Ovary (tissue), 9 donors: ENCODE measurements around the gene ARHGAP4. TPM values are rescaled to one million over a fixed set of nuclear protein-coding genes. Genes with fewer than 3 reads are reported as not detected.

Source experiments
- DNase-seq, 5 donors: peaks; one replicate each; pipeline ENCODE4 v3.0.0-alpha.2; 2019 to 2020
- H3K27ac ChIP-seq, 2 donors: fragments of 200-600 bp; one replicate each; pipeline versions ENCODE4 v1.5.1 to v1.8.0; 2019 to 2022
- H3K27me3 ChIP-seq: fragments of 200-600 bp; one replicate; pipeline ENCODE4 v1.8.0; 2022
- H3K36me3 ChIP-seq: fragments of 200-600 bp; sonication (generic); one replicate; pipeline ENCODE4 v1.5.1; 2019
- H3K4me1 ChIP-seq: one replicate; pipeline ENCODE4 v1.8.1; 2013; ENCODE audit warnings: mild to moderate bottlenecking, moderate library complexity; ENCODE audit not compliant: insufficient read depth
- H3K4me3 ChIP-seq: fragments of 200-600 bp; sonication (generic); one replicate; pipeline ENCODE4 v1.5.1; 2017
- H3K9me3 ChIP-seq, 2 donors: fragments of 200-600 bp in 1 of 2; sonication (generic) in 1 of 2; one replicate each; pipeline versions ENCODE4 v1.5.1 to v1.8.1; 2013 to 2019; ENCODE audit warnings: mild to moderate bottlenecking in 1 of 2, moderate library complexity in 1 of 2
- EP300 ChIP-seq: sonication (generic); formaldehyde crosslinking; IDR thresholded peaks from one replicate; pipeline ENCODE4 v1.6.1; 2017; ENCODE audit warnings: antibody characterized with exemption
- POLR2A ChIP-seq: fragments of 450-650 bp; IDR thresholded peaks from one replicate; pipeline ENCODE4 v1.6.1; 2017; ENCODE audit warnings: antibody characterized with exemption, mild to moderate bottlenecking, moderate library complexity
- WGBS, 3 donors: extraction: QIAGEN DNeasy Blood & Tissue Kit in 1 of 3; methylation state at CpG; one replicate each; pipeline versions ENCODE4 v1.1.5 to v1.1.7; 2013 to 2017; 5-methylcytosine and 5-hydroxymethylcytosine counted together
- intact Hi-C, 4 donors: fragments of 100-400 bp; cut with DNase I; formaldehyde crosslinking; loops; one replicate each; pipeline versions ENCODE4 v1.11.0 to v1.15.1; 2022 to 2023
- polyA plus RNA-seq, 2 donors: library from polyadenylated mRNA; stranded (reverse); fragments of 200-250 nt in 1 of 2; fragments of 350-450 nt in 1 of 2; fragmentation: Illumina TruSeq in 1 of 2; extraction: RNeasy Lipid Tissue Mini Kit (QIAGEN cat#74804) in 1 of 2; gene quantifications; one replicate each; pipeline ENCODE4 v1.2.3, GENCODE V29; 2013 to 2014
- total RNA-seq, 7 donors: library from RNA; depleted of rRNA in 2 of 7; stranded (reverse); fragments of >200 nt in 2 of 7; fragmentation: NEBNext Ultra II Directional in 3 of 7; extraction: Animal tissue kit (Norgen Biotek cat#: 25700) in 3 of 7; gene quantifications; one replicate each; pipeline versions ENCODE4 v1.1.0 to v1.2.4, GENCODE V29; 2016 to 2023
- TF ChIP-seq, protein P1 (sequence below), 3 donors: fragments of 450-650 bp in 2 of 3; fragments of 200-600 bp in 1 of 3; IDR thresholded peaks; one replicate each; pipeline versions ENCODE4 v1.5.1 to v1.8.0; 2016 to 2022; ENCODE audit warnings: antibody characterized with exemption in 3 of 3, mild to moderate bottlenecking in 1 of 3
- donor health status: DM: no; HTN: no; CAD: no; lungs with moderate emphysema.
- donor health status: DM: no; HTN: no; CAD: no.
- donor health status: Bipolar disorder and iron deficiency.
- donor health status: DM: yes; HTN: yes; CAD: no.
- donor health status: DM: no; HTN: no; CAD: no.
- donor health status: DM: yes; HTN: yes; CAD: no.

ARHGAP4 gene
- total and polyA plus RNA-seq, 9 donors, result 1.2 to 22.3 (median 11.4) TPM

DNA sequence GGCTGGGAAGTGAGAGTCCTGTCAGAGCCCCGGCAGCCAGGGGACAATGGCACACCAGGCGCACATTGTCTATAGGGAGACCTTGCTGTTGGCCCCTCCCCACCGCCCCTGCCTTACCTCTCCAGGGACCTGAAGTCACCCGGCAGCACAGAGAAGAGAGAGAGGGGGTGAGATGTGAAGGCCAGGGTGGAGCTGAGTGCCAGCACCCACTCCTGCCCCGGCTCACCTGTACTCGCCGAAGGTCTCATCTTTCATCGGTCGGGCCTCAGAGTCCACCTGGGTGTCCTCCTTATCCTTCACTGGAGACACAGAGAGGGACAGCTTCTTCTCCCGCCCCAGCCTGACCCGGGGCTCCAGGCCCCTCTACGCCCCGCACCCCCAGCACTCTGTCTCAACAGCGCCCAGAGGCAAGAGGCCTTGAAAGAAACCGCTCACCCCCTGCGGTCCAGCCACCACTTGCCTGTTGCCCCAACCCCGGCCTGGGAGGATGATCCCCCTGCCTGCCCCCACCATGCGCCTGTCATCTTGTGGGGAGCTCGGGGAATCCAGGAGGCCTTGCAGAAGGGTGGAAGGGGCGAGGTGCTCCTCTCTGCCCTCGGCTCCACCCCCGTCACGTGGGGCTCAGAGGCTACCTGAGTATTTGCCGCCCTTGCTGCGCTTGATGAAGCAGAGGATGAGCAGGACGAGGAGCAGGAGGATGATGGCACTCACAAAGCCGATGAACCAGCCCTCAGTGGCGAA is 62.6 kb downstream of the ARHGAP4 start:
- no peak overlapping the region for H3K4me3 ChIP-seq
- no peak for DNase-seq
- TF ChIP-seq POLR2A, result no peak
- TF ChIP-seq EP300, result no peak
- TF ChIP-seq, protein P1, sequence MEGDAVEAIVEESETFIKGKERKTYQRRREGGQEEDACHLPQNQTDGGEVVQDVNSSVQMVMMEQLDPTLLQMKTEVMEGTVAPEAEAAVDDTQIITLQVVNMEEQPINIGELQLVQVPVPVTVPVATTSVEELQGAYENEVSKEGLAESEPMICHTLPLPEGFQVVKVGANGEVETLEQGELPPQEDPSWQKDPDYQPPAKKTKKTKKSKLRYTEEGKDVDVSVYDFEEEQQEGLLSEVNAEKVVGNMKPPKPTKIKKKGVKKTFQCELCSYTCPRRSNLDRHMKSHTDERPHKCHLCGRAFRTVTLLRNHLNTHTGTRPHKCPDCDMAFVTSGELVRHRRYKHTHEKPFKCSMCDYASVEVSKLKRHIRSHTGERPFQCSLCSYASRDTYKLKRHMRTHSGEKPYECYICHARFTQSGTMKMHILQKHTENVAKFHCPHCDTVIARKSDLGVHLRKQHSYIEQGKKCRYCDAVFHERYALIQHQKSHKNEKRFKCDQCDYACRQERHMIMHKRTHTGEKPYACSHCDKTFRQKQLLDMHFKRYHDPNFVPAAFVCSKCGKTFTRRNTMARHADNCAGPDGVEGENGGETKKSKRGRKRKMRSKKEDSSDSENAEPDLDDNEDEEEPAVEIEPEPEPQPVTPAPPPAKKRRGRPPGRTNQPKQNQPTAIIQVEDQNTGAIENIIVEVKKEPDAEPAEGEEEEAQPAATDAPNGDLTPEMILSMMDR (IDR thresholded peaks at IDR 0.05), result no peak
- no peaks in the 10 kb centered on the region for H3K27me3 ChIP-seq
- intact Hi-C loops, result no loop called here
- no peak overlapping the region for H3K27ac ChIP-seq
- WGBS, 3 donors, result 67 to 77% (median 75%) methylated on average over 22 to 28 of the region's 28 CpGs
- no peaks in the 10 kb centered on the region for H3K4me1 ChIP-seq
- H3K36me3 ChIP-seq, result no peaks in the 10 kb centered on the region
- H3K9me3 ChIP-seq, result no peaks in the 10 kb centered on the region

DNA sequence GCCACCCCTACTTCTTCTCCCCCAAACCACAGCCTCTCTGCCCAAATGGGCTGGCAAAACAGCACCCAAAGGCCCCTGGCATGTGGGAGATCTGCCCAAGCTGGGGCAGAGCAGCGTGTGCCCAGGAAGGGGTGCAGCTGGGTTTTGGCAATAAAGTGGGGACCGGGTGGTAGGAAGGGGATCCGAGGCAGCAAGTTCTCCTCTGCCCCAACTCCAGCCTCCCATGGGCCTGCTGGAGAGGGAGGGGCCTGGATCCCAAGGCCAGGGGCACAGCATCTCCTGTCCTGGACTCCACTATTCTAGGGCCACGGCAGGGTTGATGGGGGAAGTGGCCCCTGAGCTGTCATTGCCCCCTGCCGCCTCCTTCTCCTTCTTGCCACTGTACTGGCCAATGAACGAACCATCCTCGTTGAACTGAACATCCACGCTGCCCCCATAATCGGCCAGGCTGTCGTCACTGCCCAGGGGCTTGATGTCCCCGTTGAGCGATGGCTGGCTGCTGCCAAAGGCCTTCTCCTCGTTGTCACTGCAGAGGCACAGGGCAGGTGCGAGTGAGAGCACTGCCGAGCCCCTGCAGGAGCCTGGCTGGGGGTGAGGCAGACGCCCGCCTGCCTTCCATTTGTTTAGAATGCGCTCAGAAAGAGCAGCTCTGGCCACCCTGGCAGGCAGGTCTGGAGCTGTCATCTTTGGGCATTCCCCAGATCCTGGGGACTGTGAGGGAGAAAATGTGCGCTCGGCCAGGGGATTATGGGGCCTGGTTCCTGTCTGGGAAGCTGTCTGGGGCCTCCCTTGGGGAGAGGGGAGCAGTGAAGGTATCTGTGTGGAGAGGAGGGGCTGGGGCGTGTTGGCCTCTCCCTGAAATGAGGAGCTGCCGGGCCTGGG is 63.5 kb downstream of the ARHGAP4 start:
- H3K4me3 ChIP-seq, result no peak overlapping the region
- H3K27me3 ChIP-seq, result no peaks in the 10 kb centered on the region
- H3K4me1 ChIP-seq, result no peaks in the 10 kb centered on the region
- intact Hi-C loops, result no loop called here
- H3K27ac ChIP-seq, result no peak overlapping the region
- WGBS, 3 donors, result 64 to 74% (median 74%) methylated on average over 22 of the region's 22 CpGs
- H3K36me3 ChIP-seq, result no peaks in the 10 kb centered on the region
- no peaks in the 10 kb centered on the region for H3K9me3 ChIP-seq
- DNase-seq, result no peak
- TF ChIP-seq EP300 (no peak), POLR2A (no peak)
- TF ChIP-seq, protein P1 (IDR thresholded peaks at IDR 0.05), result no peak

DNA sequence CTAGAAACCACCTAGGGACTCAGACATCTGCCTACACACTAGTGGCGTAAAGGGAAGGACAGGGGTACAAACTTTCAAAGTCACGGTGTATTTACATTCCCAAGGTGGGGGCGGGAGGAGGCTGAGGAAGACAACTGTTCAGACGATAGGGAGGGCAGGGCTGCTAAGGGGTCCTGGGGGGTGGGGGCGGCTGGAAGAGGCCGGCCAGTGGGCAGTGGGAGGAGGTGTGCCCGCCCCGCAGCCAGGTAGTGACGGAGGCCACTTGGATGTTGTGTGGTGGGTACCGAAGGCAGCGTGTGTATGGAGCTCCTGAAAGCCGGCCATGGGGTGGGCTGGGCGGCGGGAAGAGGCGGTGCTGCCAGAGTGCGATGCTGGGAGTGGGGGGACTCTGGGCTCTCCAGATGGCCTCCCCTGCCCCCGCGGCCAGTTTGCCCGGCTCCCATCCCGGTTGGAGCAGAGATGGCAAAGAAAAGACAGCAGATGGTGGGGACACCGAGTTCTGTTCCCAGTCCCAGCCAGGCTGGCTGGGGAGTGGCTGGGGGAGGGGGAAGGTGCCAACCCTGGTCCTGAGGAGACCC is 64.2 kb downstream of the ARHGAP4 start:
- H3K9me3 ChIP-seq, result no peaks in the 10 kb centered on the region
- intact Hi-C loops, result no loop called here
- WGBS, 3 donors, result 64 to 67% (median 66%) methylated on average over 21 of the region's 21 CpGs
- H3K36me3 ChIP-seq, result no peaks in the 10 kb centered on the region
- no peak for DNase-seq
- no peaks in the 10 kb centered on the region for H3K27me3 ChIP-seq
- no peak overlapping the region for H3K4me3 ChIP-seq
- H3K27ac ChIP-seq, result no peak overlapping the region
- no peaks in the 10 kb centered on the region for H3K4me1 ChIP-seq
- TF ChIP-seq POLR2A (no peak), EP300 (no peak)
- TF ChIP-seq, protein P1 (IDR thresholded peaks at IDR 0.05), result no peak

DNA sequence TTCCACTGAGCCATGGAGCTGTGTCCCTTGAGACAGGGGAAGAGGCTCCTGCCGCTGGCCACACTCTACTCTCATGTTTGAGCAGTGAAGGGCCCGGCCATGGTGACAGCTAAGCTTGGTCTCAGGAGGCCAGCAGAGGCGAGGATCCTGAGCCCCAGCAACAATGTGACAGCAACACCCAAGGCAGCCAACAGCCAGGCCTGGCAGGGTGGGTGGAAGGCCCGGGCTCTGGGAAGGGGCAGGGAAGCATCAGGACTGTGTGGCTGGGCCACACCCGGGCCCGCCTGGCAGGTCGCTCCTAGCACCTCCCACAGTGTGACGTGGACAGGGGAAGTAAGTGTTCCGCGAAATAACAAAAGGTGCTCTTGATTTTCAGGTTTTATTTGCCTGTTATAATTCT is 64.9 kb downstream of the ARHGAP4 start:
- TF ChIP-seq EP300 (no peak), POLR2A (no peak)
- TF ChIP-seq, protein P1 (IDR thresholded peaks at IDR 0.05), result no peak
- H3K27me3 ChIP-seq, result no peaks in the 10 kb centered on the region
- DNase-seq, result no peak
- 76 to 83% (median 81%) methylated on average over 10 of the region's 10 CpGs for WGBS, 3 donors
- intact Hi-C loops, result no loop called here
- H3K9me3 ChIP-seq, result no peaks in the 10 kb centered on the region
- no peak overlapping the region for H3K4me3 ChIP-seq
- H3K4me1 ChIP-seq, result no peaks in the 10 kb centered on the region
- no peaks in the 10 kb centered on the region for H3K36me3 ChIP-seq
- no peak overlapping the region for H3K27ac ChIP-seq

Other genes starting within 250 kb of the ARHGAP4 start
- 10 to 100 TPM in 5 of 7 donors, 1 to 10 TPM in 2; 6.3 to 23.5 (median 16.3) TPM for gene SLC6A8, start 238.3 kb downstream of the ARHGAP4 start, total RNA-seq
- 10 to 100 TPM in 1 of 2 donors, 1 to 10 TPM in 1; 7.5 to 10.0 TPM for gene SLC6A8, start 238.3 kb downstream of the ARHGAP4 start, polyA plus RNA-seq
- 100 to 1,000 TPM in 5 of 7 donors, 10 to 100 TPM in 2; 53.7 to 146 (median 126) TPM for gene BCAP31, start 201.9 kb downstream of the ARHGAP4 start, total RNA-seq
- gene BCAP31, start 201.9 kb downstream of the ARHGAP4 start, polyA plus RNA-seq, result 100 to 1,000 TPM; 151 to 195 TPM
- 10 to 100 TPM in 1 of 7 donors, 1 to 10 TPM in 6; 6.1 to 11.1 (median 9.1) TPM for gene ABCD1, start 201.4 kb downstream of the ARHGAP4 start, total RNA-seq
- 1 to 10 TPM; 1.4 to 5.1 TPM for gene ABCD1, start 201.4 kb downstream of the ARHGAP4 start, polyA plus RNA-seq
- 1 to 10 TPM in 3 of 7 donors, under 1 TPM in 4; 0.46 to 5.0 (median 0.95) TPM for gene PLXNB3, start 162.0 kb downstream of the ARHGAP4 start, total RNA-seq
- gene PLXNB3, start 162.0 kb downstream of the ARHGAP4 start, polyA plus RNA-seq, result 1 to 10 TPM in 1 of 2 donors, under 1 TPM in 1; 0.79 to 3.6 TPM
- 1 to 10 TPM; 1.1 to 2.1 (median 1.6) TPM for gene SRPK3, start 145.2 kb downstream of the ARHGAP4 start, total RNA-seq
- gene SRPK3, start 145.2 kb downstream of the ARHGAP4 start, polyA plus RNA-seq, result under 1 TPM; 0.25 to 0.65 TPM
- gene IDH3G, start 131.9 kb downstream of the ARHGAP4 start, total RNA-seq, result 10 to 100 TPM; 48.5 to 58.5 (median 54.7) TPM
- gene IDH3G, start 131.9 kb downstream of the ARHGAP4 start, polyA plus RNA-seq, result 10 to 100 TPM; 41.3 to 44.2 TPM
- gene SSR4, start 131.6 kb downstream of the ARHGAP4 start, total RNA-seq, result 100 to 1,000 TPM; 123 to 181 (median 155) TPM
- 100 to 1,000 TPM; 120 to 261 TPM for gene SSR4, start 131.6 kb downstream of the ARHGAP4 start, polyA plus RNA-seq
- gene PDZD4, start 95.7 kb downstream of the ARHGAP4 start, total RNA-seq, result 1 to 10 TPM in 4 of 7 donors, under 1 TPM in 3; 0.73 to 8.6 (median 2.7) TPM
- 1 to 10 TPM; 2.0 to 2.2 TPM for gene PDZD4, start 95.7 kb downstream of the ARHGAP4 start, polyA plus RNA-seq
- 1 to 10 TPM in 3 of 7 donors, under 1 TPM in 3, not detected in 1; 0.36 to 3.0 (median 1.1) TPM for gene L1CAM, start 40.1 kb downstream of the ARHGAP4 start, total RNA-seq
- 1 to 10 TPM in 1 of 2 donors, under 1 TPM in 1; 0.63 to 1.1 TPM for gene L1CAM, start 40.1 kb downstream of the ARHGAP4 start, polyA plus RNA-seq
- gene AVPR2, start 21.6 kb downstream of the ARHGAP4 start, total RNA-seq, result 1 to 10 TPM in 1 of 7 donors, under 1 TPM in 4, not detected in 2; 0.34 to 1.5 (median 0.50) TPM
- 1 to 10 TPM in 1 of 2 donors, not detected in 1; 1.3 TPM for gene AVPR2, start 21.6 kb downstream of the ARHGAP4 start, polyA plus RNA-seq
- gene NAA10, start 8.8 kb upstream of the ARHGAP4 start, total RNA-seq, result 10 to 100 TPM; 36.7 to 95.5 (median 64.2) TPM
- 10 to 100 TPM; 64.9 to 87.3 TPM for gene NAA10, start 8.8 kb upstream of the ARHGAP4 start, polyA plus RNA-seq
- gene RENBP, start 18.4 kb upstream of the ARHGAP4 start, total RNA-seq, result 1 to 10 TPM in 6 of 7 donors, under 1 TPM in 1; 0.80 to 4.9 (median 2.5) TPM
- gene RENBP, start 18.4 kb upstream of the ARHGAP4 start, polyA plus RNA-seq, result 1 to 10 TPM; 1.2 to 2.8 TPM
- gene HCFC1, start 45.6 kb upstream of the ARHGAP4 start, total RNA-seq, result 10 to 100 TPM; 26.3 to 62.5 (median 53.1) TPM
- gene HCFC1, start 45.6 kb upstream of the ARHGAP4 start, polyA plus RNA-seq, result 10 to 100 TPM; 13.3 to 19.7 TPM
- gene TMEM187, start 46.5 kb upstream of the ARHGAP4 start, total RNA-seq, result 10 to 100 TPM in 3 of 7 donors, 1 to 10 TPM in 4; 4.4 to 11.6 (median 9.4) TPM
- 1 to 10 TPM; 2.6 to 9.8 TPM for gene TMEM187, start 46.5 kb upstream of the ARHGAP4 start, polyA plus RNA-seq
- 10 to 100 TPM; 17.0 to 97.4 (median 52.6) TPM for gene IRAK1, start 93.6 kb upstream of the ARHGAP4 start, total RNA-seq
- 10 to 100 TPM; 10.5 to 25.8 TPM for gene IRAK1, start 93.6 kb upstream of the ARHGAP4 start, polyA plus RNA-seq
- 10 to 100 TPM; 46.4 to 91.2 (median 62.4) TPM for gene MECP2, start 171.5 kb upstream of the ARHGAP4 start, total RNA-seq
- gene MECP2, start 171.5 kb upstream of the ARHGAP4 start, polyA plus RNA-seq, result 10 to 100 TPM; 26.8 to 29.6 TPM
- not detected for gene OPN1LW, start 218.0 kb upstream of the ARHGAP4 start, total RNA-seq
- not detected for gene OPN1LW, start 218.0 kb upstream of the ARHGAP4 start, polyA plus RNA-seq